H1 (cell line): Measurements from ENCODE around the gene EXOC6. TPM values are rescaled to one million over a fixed set of nuclear protein-coding genes. Genes with fewer than 3 reads are reported as not detected.

Source experiments
- CTBP2 ChIP-seq: IDR thresholded peaks from 2 replicates; pipeline ENCODE4 v1.7.0; 2011; ENCODE audit warnings: borderline replicate concordance, mild to moderate bottlenecking, moderate library complexity, mixed read lengths, low read length; ENCODE audit not compliant: insufficient read depth, insufficient read length
- RAD21 ChIP-seq, 2 experiments: IDR thresholded peaks in 1 of 2; conservative IDR thresholded peaks in 1 of 2; 2 replicates each; pipeline ENCODE4 v1.6.1; 2011; ENCODE audit warnings: low read depth in 2 of 2, low read length in 2 of 2, improper control_type of control experiment in 1 of 2, inconsistent platforms in 1 of 2, mild to moderate bottlenecking in 1 of 2, moderate library complexity in 1 of 2
- SP2 ChIP-seq: IDR thresholded peaks from 2 replicates; pipeline ENCODE4 v1.6.1; 2012; ENCODE audit warnings: mild to moderate bottlenecking, low read length, inconsistent platforms
- ZNF274 ChIP-seq: IDR thresholded peaks from 2 replicates; pipeline ENCODE4 v1.7.0; 2012; ENCODE audit warnings: low read length, borderline replicate concordance; ENCODE audit errors: extremely low read depth
- polyA plus RNA-seq, 7 experiments: library from polyadenylated mRNA; depleted of rRNA in 3 of 7; stranded (reverse) in 5 of 7; unstranded in 2 of 7; fragments of >200 nt in 5 of 7; fragments of 200-250 nt in 2 of 7; gene quantifications; 1 replicate in 5 of 7; 2 replicates in 1 of 7; 4 replicates in 1 of 7; pipeline versions ENCODE4 v1.2.1 to v1.2.3, GENCODE V29; 2011 to 2013; ENCODE audit warnings: missing spikeins in 2 of 7, mixed read lengths in 2 of 7
- total RNA-seq: library from RNA; stranded (reverse); fragmentation: NEBNext Ultra II Directional; extraction: Animal tissue kit (Norgen Biotek cat#: 25700); gene quantifications from 2 replicates; pipeline ENCODE4 v1.2.1, GENCODE V29; 2021

The EXOC6 gene
- total and polyA plus RNA-seq, 2 of the 8 experiments (the other 6 are each of a cell fraction or from before 2014, with no cell fraction given), result 1.7 to 4.5 TPM

DNA sequence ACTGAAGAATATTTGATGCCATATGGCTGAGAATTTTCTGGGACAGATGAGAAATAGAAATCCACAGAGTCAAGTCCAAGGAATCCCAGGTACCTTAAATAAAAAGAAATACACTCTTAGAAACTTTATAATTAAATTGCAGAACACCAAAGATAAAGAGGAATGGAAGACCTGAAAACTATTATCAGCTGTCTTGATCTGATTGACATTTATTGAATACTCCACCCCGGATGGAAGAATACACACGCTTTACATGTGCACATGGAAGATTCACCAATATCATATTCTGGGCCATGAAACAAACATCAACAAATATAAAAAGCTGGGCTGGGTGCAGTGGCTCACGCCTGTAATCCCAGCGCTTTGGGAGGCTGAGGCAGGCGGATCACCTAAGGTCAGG, 81.6 kb downstream of the EXOC6 start (continued):
- TF ChIP-seq RAD21 (IDR thresholded peaks at IDR 0.05 in 1 of 2, conservative IDR thresholded peaks at IDR 0.05 in 1 of 2; ENCODE audit: low read depth in 2 of 2, low read length in 2 of 2) (no peak), SP2 (no peak), ZNF274 (no peak), CTBP2 (no peak)
- TF ChIP-seq, all 59 proteins: peak for 0
